ENCODE results near the gene NCAM2. TPM values are rescaled to one million over a fixed set of nuclear protein-coding genes. Genes with fewer than 3 reads are reported as not detected.

Gene NCAM2
- total and polyA plus RNA-seq, 10 donors, result 0.09 to 5.7 (median 1.0) TPM

DNA sequence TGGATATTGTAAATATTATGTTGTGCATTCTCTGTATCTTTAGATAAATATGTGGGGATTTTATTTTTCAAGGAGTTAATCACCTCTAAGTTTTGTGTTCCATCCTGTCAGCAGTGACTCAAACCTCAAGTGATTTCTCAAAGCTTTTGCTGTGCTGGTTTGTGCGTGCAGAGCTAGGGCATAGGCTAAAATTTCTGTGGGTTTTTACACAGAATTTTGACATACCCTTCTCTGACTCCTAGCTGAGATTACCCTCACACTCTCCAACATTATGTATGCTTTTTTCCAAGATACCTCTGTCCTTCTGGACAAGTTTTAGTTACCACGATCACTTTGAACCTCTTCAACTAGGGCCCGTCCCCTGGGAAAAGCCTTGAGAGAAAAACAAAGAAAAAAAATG, 384.9 kb downstream of the NCAM2 start:
- no peak overlapping the region for H3K4me3 ChIP-seq
- H3K27me3 ChIP-seq (replicated peaks in 1 of 7), result no peaks in the 10 kb centered on the region
- no peak overlapping the region for H3K27ac ChIP-seq
- no peak for TF ChIP-seq POLR2A (IDR thresholded peaks at IDR 0.05)
- TF ChIP-seq, protein P1, sequence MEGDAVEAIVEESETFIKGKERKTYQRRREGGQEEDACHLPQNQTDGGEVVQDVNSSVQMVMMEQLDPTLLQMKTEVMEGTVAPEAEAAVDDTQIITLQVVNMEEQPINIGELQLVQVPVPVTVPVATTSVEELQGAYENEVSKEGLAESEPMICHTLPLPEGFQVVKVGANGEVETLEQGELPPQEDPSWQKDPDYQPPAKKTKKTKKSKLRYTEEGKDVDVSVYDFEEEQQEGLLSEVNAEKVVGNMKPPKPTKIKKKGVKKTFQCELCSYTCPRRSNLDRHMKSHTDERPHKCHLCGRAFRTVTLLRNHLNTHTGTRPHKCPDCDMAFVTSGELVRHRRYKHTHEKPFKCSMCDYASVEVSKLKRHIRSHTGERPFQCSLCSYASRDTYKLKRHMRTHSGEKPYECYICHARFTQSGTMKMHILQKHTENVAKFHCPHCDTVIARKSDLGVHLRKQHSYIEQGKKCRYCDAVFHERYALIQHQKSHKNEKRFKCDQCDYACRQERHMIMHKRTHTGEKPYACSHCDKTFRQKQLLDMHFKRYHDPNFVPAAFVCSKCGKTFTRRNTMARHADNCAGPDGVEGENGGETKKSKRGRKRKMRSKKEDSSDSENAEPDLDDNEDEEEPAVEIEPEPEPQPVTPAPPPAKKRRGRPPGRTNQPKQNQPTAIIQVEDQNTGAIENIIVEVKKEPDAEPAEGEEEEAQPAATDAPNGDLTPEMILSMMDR (IDR thresholded peaks at IDR 0.05 in 8 of 11, conservative IDR thresholded peaks at IDR 0.05 in 3 of 11), result no peak
- H3K9me3 ChIP-seq, result no peaks in the 10 kb centered on the region
- intact Hi-C loops (cut with DNase I; ENCODE audit: low total_unique reads), result no loop called here
- no peak for DNase-seq
- H3K4me1 ChIP-seq, result no peaks in the 10 kb centered on the region
- no peaks in the 10 kb centered on the region for H3K36me3 ChIP-seq
- WGBS, 5 donors, result 80 to 91% (median 80%) methylated on average over 3 of the region's 3 CpGs

DNA sequence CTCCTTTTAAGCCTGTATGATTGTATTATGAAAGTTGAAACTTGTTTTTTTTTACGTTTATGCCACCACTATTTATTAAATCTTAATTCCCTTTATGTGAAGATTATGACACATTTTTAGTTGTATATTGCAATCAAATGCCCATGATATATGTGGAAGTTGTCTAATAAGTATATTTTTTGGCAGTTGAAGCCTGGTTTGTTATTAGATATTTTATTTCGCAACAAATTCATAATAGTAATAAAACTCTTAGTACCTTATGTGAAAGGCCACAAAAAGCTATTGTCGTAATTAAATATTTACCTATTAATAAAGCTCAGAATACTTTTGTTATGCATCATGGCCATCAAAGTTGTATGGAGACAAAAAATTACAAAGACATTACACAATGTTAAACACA, 386.8 kb downstream of the NCAM2 start:
- DNase-seq, result no peak
- no peaks in the 10 kb centered on the region for H3K27me3 ChIP-seq (replicated peaks in 1 of 7)
- H3K4me1 ChIP-seq, result no peaks in the 10 kb centered on the region
- intact Hi-C loops (cut with DNase I; ENCODE audit: low total_unique reads), result no loop called here
- H3K4me3 ChIP-seq, result no peak overlapping the region
- no peak for TF ChIP-seq POLR2A (IDR thresholded peaks at IDR 0.05)
- TF ChIP-seq, protein P1 (IDR thresholded peaks at IDR 0.05 in 8 of 11, conservative IDR thresholded peaks at IDR 0.05 in 3 of 11), result no peak
- TF ChIP-seq POLR2AphosphoS5 (IDR thresholded peaks at IDR 0.05), result no peak
- H3K27ac ChIP-seq, result no peak overlapping the region
- H3K36me3 ChIP-seq, result no peaks in the 10 kb centered on the region
- peaks cover 0 to 5% (median 0%) of the 10 kb centered on the region in 8 donors for H3K9me3 ChIP-seq
- WGBS, 5 donors, result 87 to 93% (median 91%) methylated on average over 3 of the region's 3 CpGs

DNA sequence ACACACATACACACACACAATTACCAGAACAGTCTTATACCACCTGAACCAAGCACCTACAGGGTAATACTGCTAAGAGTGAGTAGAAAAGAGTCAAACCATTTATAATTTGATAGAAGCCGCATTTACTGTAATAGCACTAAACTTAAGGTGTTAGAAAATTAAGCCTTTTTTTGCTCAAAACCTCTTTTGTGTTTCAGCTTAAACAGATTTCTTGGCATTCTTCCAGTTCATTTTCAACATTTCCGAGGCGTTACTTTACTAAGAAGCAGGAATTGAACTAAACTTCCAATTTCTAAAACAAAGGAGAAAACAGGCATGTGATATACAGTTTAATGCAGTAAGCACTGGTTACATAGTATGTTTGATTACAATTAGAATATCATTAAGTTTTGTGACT, 387.2 kb downstream of the NCAM2 start:
- Histone ChIP-seq H3K27ac (no peak overlapping the region), H3K36me3 (no peaks in the 10 kb centered on the region), H3K4me1 (no peaks in the 10 kb centered on the region), H3K4me3 (no peak overlapping the region), H3K27me3 (replicated peaks in 1 of 7) (no peaks in the 10 kb centered on the region), H3K9me3 (peaks cover 0 to 5% (median 0%) of the 10 kb centered on the region in 8 donors)
- no peak for DNase-seq
- 58 to 84% (median 71%) methylated on average over 3 of the region's 3 CpGs for WGBS, 5 donors
- intact Hi-C loops (cut with DNase I; ENCODE audit: low total_unique reads), result no loop called here
- TF ChIP-seq POLR2A (IDR thresholded peaks at IDR 0.05) (no peak), POLR2AphosphoS5 (IDR thresholded peaks at IDR 0.05) (no peak)
- TF ChIP-seq, protein P1 (IDR thresholded peaks at IDR 0.05 in 8 of 11, conservative IDR thresholded peaks at IDR 0.05 in 3 of 11), result no peak

DNA sequence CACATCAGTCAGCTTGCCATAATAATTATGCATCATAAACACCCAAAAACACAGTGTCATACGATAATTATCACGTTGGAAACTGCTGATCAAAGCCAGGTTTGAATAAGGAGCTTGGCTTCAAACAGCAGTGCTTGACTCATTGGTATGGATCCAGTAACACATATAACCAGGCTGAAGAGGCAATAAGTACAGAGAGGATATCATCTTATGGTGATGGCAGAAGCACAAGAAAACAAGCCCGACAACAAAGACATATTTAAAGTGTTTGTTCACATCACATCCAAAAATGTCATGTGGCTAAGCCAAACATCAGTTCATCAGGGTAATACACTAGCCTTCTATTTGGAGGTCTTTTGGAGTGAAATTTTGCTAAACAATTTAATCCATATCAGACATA, 389.7 kb downstream of the NCAM2 start:
- no peak overlapping the region for H3K27ac ChIP-seq
- DNase-seq, result no peak
- no peaks in the 10 kb centered on the region for H3K36me3 ChIP-seq
- H3K9me3 ChIP-seq, result peaks cover 0 to 14% (median 6%) of the 10 kb centered on the region in 8 donors
- TF ChIP-seq, protein P1 (IDR thresholded peaks at IDR 0.05 in 8 of 11, conservative IDR thresholded peaks at IDR 0.05 in 3 of 11), result no peak
- TF ChIP-seq POLR2AphosphoS5 (IDR thresholded peaks at IDR 0.05), result no peak
- no peak for TF ChIP-seq POLR2A (IDR thresholded peaks at IDR 0.05)
- WGBS, 5 donors, result 60 to 70% (median 66%) methylated on average over 3 of the region's 3 CpGs
- no peak overlapping the region for H3K4me3 ChIP-seq
- H3K4me1 ChIP-seq, result no peaks in the 10 kb centered on the region
- no peaks in the 10 kb centered on the region for H3K27me3 ChIP-seq (replicated peaks in 1 of 7)
- intact Hi-C loops (cut with DNase I; ENCODE audit: low total_unique reads), result no loop called here
